HG03064 (cell line): ENCODE data around the gene UBXN2A.
A peak's percentile ranks its signal among the peaks of the same experiment; 100 is the strongest.
"Not testable (repeated sequence)": the region's sequence is repeated elsewhere in the genome, so short reads cannot be mapped to it uniquely, and the experiment has no call there.

Experiments
- ATAC-seq: cut with Tn5 transposase; IDR thresholded peaks from one replicate; pipeline ENCODE4 v1.9.1; 2021; ENCODE audit warnings: low read depth; ENCODE audit not compliant: unreplicated experiment

UBXN2A gene

DNA sequence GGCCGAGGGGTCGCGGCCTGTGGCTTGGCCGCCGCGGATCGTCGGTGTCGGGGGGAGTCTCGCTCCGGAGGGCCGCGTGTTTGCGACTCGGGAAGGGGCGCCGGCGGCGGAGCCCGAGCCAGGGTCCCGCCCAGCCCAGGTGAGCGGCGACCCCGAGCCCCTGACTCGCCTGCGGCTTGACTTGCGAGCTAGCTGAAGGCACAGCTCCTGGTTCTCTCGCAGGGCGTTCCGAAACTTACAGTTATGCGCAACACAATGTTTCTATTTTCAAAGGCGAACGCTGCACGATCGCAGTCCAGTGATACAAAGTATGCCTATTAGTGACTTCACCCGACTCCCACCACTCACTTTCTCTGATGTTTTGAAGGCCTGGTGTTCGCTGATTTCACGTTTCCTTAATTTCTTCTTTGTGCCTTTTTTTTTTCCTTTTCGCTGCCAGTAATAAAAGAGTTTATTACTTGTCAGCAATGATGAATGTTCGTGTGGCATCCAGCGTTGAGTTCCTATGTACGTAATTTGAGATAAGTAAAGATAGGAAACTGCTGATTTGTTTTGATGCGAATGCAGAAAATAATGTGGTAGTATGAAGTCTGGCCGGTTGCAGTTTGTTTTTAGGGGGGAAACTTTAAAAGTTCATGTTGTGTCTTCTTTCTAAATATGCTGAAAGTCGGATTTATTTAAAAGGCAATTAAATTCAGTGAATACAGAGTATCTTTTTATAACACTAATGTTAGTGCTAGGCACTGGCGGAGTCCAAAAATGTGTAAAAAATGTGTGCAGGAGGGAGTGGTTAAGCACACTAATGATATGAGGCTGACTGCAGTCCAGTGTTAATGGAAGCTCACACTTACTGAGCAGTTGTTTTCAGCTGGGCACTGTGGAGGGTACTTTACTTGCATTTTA is 706 bp downstream of the UBXN2A start:
- peak; percentile 65 for ATAC-seq

DNA sequence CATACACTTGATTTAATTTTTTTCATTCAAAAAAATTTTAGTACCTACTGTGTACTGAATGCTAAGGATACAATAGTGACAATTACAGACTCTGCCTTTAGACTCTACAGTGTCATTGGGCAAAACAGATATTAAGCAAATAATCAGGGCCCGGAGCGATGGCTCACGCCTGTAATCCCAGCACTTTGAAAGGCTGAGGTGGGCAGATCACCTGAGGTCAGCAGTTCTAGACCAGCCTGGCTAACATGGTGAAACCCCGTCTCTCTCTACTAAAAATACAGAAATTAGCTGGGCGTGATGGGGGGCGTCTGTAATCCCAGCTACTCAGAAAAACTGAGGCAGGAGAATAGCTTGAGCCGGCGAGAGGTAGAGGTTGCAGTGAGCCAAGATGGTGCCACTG is 1.4 kb downstream of the UBXN2A start:
- ATAC-seq, result no peak

DNA sequence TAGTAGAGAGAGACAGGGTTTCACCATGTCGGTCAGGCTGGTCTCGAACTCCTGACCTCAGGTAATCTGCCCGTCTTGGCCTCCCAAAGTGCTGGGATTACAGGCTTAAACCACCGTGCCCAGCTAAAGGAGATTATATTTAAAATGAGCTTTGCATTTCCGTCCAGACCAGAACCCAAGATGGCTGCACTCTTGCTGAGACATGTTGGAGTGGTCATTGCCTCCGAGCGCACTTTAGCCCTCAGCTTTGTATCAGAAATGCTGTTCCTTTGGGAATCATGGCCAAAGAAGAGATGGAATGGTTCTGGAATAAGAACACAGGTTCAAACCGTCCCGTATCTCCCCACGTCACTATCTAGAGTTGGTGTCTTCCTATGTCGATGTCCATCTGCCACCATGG is 3.4 kb downstream of the UBXN2A start:
- ATAC-seq, result no peak

DNA sequence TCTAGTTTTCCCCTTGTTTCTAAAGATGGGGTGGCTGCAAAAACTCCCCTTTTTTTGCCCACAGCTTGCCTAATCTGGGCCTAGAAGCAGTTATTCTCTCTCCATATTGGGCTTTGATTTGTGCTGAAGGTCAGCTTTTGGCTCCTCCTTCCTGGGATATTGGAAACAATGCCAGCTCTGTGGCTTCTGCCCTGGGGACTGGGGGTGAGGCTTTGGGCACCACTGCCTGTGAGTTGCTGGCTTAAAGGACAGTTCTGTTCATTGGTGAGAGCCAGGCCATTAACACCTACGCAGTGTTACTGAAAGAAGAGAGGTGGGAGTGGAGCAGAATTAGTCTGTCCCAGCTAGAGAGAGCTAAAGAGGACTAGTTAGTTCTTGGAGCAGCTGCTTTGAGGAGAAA is 4.3 kb downstream of the UBXN2A start:
- no peak for ATAC-seq

DNA sequence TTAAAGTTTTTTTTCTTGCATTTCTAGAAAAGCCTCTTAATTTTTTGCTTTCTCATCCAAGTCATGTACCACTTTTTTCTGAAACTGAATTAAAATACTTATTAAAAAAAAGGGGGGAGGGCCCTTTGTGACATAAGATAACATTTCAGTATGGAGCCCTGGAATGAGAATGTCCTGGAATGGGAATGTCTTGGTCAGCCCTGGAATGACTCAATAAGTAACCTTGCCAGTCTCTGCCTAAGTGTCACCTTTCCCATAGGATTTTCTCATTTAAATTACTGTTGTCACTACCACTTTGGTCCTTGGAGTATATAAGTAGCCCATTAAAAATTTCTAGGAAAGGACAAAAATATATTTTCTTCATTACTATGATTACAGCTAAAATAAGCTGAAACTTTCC is 4.7 kb downstream of the UBXN2A start:
- no peak for ATAC-seq

DNA sequence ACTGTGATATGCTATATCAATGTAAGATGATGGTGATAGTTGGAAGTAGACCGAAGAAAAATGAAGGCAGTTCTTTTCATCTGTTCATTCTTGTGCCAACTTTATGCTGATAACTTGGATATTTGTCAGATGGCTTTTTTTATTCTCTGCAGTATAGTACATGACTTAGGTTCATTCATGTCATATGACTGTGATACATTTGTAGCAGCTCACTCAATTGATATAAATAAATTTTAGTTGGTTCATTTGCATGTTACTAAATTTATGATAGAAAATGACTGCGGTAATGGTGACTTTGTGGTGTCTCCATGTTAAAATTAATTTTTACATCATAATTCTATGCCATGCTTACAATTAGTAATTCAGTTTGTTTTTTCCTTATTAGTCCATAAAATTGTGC is 7.1 kb downstream of the UBXN2A start:
- no peak for ATAC-seq

DNA sequence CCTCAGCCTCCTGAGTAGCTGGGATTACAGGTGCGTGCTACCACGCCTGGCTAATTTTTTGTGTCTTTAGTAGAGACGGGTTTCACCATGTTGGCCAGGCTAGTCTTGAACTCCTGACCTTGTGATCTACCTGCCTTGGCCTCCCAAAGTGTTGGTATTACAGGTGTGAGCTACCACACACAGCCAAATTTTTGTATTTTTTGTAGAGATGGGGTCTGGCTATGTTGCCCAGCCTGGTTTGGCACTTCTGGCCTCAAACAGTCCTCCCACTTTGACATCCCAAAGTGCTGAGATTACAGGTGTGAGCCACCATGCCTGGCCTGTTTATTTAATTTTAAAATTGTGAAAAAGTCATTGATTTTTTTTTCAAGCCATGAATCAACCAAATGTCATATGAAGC is 12.3 kb downstream of the UBXN2A start:
- not testable (repeated sequence) for ATAC-seq

DNA sequence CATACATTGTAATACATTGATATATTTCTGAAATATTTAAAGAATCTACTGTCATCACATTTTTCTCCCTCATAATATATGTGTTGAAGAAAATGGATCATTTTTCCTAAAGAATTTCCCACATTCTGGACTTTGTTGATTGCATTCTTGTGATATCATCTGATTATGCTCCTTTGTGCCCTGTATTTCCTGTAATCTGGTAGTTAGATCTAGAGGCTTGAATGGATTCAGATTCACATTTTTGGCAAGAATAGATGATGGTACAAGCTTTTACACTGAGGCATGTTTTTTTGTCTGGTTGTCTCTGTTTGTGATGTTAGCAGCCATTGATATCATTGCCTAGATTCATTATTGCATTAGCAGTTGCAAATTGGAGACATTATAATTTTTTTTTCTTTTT is 13.4 kb downstream of the UBXN2A start:
- no peak for ATAC-seq

DNA sequence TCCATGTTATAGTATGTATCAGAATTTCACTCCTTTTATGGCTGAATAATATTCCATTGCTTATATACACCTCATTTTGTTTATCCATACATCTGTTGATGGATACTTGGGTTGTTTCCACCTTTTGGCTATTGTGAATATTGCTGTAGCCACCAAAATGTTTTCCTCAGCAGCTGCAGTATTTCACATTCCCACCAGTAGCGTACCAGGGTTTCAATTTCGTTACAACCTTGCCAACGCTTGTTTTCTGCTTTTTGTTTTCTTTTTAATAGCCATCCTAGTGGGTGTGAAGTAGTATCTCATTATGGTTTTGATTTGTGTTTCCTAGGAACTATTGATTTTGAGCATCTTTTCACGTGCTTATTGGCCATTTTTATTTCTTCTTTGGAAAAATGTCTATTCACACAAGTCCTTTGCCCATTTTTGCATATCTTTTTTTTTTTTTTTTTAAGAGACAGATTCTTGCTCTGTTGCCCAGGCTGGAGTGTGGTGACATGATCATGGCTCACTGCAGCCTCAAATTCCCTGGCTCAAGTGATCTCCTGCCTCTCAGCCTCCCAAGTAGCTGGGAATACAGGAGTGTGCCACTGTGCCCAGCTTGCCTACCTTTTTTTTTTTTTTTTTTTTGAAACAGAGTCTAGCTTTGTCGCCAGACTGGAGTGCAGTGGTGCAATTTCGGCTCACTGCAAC is 14.2 kb downstream of the UBXN2A start:
- ATAC-seq, result no peak

DNA sequence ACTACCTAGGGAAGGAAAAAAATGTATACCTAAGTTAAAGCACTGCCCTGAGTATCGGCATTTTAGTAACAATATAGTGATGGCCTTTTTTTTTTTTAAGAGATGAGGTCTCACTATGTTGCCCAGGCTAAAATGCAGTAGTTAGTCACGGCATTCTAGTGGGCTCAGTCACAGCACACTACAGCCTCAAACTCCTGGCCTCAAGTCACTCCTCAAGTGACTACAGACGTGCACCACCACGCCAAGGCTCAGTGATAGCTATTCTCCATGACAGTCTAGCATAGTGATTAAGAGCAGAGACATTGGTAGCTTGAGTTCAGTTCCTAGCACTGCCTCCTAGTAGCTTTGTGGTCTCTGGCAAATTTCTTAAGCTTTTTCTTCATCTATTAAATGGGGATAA is 27.6 kb downstream of the UBXN2A start:
- ATAC-seq, result no peak

DNA sequence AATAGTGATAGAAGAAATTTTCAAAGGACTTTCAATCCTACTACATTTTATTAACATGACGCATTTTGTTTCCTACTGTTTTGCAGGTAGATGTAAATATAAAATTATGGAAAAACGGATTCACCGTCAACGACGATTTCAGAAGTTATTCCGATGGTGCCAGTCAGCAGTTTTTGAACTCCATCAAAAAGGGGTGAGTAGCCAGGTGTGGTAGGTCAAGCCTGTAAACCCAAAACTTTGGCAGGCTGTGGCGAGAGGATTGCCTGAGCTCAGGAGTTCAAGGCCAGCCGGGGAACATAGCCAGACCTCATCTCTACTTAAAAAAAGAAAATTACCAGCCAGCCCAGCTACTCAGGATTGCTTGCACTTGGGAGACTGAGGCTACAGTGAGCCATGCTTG is 36.6 kb downstream of the UBXN2A start:
- no peak for ATAC-seq

DNA sequence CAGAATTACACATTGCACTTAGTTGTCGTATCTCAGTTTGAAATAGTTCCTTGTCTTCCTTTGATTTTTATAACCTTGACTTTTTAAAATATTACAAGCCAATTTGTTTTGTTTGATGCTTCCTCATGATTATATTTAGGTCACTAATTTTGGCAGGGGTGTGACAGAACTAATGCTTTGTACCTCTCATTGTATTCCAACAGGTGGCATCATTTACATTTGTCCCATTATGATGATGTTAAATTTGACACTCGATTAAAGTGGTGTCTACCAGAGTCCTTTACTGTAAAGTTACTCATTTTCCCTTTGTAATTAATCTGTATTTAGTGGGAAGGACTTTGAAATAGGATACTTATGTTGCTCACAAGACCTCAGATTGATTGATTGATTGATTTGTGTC is 48.1 kb downstream of the UBXN2A start:
- ATAC-seq, result no peak

DNA sequence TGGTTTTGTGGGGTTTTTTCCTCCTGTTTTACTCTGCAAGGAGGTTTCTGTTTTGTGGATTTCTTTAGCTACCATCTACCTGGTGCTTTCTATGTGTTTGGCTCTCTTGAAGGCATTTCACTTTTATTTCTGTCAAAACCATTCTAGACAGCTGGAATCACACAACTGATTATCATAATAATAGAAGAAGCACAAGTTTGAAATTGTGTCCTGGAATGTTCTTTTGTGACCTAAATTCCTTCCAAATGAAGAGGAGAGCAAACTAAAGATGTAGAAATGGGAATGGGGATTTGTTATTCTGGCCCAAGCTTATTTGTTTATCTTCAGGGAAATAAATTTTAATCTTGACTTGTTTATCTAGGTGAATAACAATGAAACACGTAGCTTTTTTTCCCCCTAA is 52.7 kb downstream of the UBXN2A start:
- ATAC-seq, result no peak

DNA sequence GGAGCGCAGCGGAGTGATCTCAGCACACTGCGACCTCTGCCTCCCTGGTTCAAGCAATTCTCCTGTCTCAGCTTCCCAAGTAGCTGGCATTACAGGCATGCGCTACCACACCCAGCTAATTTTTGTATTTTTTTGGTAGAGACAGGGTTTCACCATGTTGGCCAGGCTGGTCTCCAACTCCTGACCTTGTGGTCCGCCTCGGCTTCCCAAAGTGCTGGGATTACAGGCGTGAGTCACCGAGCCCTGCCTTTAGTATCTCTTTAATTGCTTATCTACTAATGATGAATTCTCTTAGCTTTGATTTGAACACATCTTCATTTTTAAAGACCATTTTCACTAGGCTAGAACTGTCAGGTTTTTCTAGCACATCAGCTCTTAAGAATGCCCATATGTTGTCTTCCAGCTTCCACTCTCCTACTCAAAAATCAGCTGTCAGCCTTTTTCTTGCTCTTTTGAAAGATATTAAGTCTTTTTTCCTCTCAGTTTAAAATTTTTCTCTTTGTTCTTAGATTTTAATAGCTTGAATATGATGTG is 53.5 kb downstream of the UBXN2A start:
- no peak for ATAC-seq

DNA sequence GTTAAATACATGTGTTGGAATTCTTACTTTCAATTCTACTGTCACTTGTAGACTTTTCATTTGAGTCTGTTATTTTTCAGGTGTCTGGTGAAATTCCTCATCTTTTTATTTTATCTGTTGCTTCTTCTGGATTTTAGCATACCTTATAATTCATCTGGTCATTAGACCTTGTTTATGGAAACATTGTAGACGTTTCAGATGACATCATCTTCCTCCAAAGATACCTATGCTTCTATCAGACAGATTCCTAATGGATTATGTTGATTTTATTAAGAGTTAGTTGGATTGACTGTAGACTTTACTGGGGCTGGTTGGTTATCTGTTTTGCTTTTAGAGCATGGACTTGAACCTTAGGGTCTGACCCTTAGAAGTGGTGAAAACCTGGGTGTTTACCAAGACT is 54.3 kb downstream of the UBXN2A start:
- ATAC-seq, result no peak

DNA sequence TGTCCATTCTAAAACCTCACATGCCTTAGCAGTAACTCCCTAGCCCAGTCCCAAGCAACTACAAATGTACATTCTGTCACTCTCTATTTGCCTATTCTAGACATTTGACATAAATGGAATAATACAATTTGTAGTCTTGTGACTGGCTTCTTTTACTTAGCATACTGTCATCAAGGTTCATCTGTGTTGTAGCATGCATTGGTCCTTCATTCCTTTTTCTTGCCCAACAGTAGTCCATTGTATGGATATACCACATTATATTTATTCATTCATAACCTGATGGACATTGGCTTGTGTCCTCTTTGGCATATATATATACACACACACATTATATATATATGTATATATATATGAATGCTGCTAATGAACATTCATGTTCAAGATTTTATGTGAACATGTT is 67.4 kb downstream of the UBXN2A start:
- ATAC-seq, result no peak

DNA sequence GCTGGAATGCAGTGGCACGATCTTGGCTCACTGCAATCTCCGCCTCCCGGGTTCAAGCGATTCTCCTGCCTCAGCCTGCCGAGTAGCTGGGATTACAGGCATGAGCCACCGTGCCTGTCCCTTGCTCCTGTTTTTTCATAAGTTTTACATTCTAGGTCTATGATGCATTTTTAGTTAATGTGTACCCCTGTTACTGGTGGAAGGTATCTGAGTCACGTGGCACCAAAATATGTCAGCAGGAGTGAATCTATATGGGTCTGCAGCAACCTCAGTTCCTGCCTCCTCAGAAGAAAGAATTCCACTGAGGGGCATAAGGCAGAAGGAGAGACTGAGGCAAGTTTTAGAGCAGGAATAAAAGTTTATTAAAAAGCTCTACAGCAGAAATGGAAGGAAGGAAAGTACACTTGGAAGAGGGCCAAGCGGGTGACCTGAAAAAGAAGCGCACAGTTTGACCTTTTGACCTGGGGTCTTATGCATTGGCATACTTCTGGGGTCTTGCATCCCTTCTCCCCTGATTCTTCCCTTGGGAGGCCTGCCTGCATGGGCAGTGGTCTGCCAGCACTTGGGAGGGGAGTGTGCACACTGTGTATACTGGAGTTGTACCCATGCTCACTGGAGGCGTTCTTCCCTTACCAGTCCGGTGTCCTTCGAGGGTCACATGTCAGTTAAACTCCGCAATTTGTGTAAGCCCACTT is 68.6 kb downstream of the UBXN2A start:
- no peak for ATAC-seq

DNA sequence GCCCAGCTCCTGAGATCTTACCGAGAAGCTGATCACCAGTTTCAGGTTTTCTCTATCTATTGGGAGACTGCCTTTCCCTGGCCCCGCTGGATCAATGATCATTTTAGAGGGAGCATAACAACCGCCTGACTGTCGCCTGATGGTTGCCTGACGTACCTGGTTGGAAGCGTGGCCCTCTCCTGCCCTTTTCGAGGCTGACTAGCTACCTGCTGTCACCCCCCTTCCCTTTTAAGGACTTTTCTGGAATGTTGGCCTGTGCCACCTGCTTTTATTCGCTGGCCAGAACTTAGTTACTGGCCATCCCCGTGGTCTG is 69.1 kb downstream of the UBXN2A start:
- ATAC-seq, result no peak

DNA sequence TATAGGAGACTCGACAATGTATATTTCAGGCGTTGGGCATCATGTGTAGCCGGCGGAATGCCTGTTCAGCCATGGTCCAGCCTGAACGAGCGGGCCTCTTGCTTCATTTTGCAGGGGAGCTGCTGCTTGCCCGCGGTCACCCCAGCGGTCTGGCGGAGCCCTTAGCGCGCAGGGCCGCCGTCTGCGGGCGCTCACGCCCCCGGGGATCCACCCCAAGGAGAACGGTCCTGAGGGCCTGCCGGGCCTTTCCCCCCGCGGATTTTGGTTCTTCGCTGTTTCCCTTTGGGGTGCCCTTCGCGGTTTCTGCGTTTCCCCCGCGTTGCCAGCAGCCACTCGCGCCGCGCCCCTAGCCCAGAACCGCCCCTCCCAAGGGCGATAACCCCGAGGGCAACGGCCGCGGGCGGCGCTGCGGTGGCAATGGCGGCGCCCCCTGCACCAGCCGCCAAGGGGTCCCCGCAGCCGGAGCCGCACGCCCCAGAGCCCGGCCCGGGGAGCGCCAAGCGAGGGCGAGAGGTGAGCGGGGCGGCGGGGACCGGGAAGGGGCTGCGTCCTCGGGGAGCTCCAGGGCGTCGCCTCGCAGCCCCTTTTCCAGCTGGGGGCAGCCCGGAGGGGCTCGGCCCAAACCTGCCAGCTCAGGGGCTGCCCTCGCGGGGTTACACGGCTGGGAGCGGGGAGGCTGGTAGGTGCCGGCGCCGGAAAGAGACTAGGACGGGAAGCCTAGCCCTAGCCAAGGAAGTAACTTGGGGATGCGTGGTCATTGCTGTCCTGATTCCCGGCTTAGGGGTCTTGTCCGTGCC is 69.6 kb downstream of the UBXN2A start, which contains the start of gene MFSD2B:
MFSD2B (plus strand) TSS at position 406 of the 797 bp plus-strand sequence; CDS start at position 418, 12 bp downstream.
- no peak for ATAC-seq

DNA sequence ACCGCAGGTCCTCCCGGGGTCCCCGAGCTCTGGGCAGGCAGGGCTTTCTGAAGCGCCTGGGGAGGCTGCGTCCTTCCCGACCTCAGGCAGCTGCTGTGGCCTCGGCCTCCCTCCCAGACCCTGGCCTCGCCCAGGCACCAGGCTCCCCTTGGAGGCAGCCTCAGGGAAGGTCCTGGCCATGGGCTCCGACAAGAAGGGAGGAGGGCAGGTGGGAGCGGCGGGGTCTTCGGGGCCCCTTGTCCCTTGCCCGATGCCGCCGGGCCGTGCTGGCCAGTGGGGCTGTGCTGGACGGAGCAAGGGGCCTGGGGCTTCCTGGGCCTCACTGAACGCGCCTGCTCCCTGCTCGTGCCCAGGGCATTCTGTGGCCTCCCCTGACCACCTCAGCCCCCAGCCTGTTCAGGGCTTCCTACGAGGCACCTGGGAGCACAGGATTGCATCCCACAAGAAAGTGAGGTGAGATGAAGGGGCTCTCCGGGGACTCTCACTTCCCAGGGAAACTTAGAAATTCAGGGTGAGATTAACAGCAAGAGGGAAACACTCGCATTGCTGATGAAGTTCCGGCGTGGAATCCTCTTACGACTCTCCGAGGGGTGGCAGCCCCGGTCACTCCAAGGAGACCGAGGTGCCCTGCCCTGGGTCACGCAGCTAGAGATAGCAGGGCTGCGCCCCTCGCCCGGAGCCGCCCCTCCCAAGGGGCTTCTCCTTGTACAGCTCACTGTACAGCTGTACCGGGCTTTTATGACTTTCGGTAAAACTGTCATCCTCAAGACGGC is 70.4 kb downstream of the UBXN2A start:
- ATAC-seq, result no peak
